Osteoblast (primary cell): Measurements from ENCODE around the gene CASQ2. TPM values are rescaled to one million over a fixed set of nuclear protein-coding genes. Genes with fewer than 3 reads are reported as not detected.

Experiments
- DNase-seq: peaks from one replicate; pipeline ENCODE4 v3.0.0; 2011; ENCODE audit warnings: low spot score, mixed read lengths; ENCODE audit not compliant: insufficient read length; ENCODE audit errors: missing footprints
- H2AFZ ChIP-seq: 2 replicates; pipeline ENCODE4 v1.6.0; 2011; ENCODE audit warnings: mild to moderate bottlenecking, low read length
- H3K27ac ChIP-seq: 2 replicates; pipeline ENCODE4 v1.5.1; 2011; ENCODE audit warnings: mild to moderate bottlenecking, low read depth, low read length, moderate library complexity
- H3K27me3 ChIP-seq: 2 replicates; pipeline ENCODE4 v1.6.0; 2012; ENCODE audit warnings: mild to moderate bottlenecking, control low read depth, inconsistent platforms, low read length, moderate library complexity; ENCODE audit not compliant: insufficient read depth
- H3K36me3 ChIP-seq: 2 replicates; pipeline ENCODE4 v1.5.1; 2011; ENCODE audit warnings: mild to moderate bottlenecking, low read length, control low read depth, moderate library complexity; ENCODE audit not compliant: insufficient read depth
- H3K4me1 ChIP-seq: 2 replicates; pipeline ENCODE4 v1.5.1; 2011; ENCODE audit warnings: mild to moderate bottlenecking, low read length, control low read depth, moderate library complexity; ENCODE audit not compliant: insufficient read depth
- H3K4me2 ChIP-seq: 2 replicates; pipeline ENCODE4 v1.6.0; 2011; ENCODE audit warnings: mild to moderate bottlenecking, low read length; ENCODE audit not compliant: insufficient read depth
- H3K4me3 ChIP-seq: fragments of 200-600 bp; sonication (generic); 3 replicates; pipeline ENCODE4 v1.5.1; 2012; ENCODE audit warnings: mild to moderate bottlenecking, low read length, inconsistent platforms; ENCODE audit not compliant: insufficient read depth
- H3K79me2 ChIP-seq: 2 replicates; pipeline ENCODE4 v1.6.0; 2012; ENCODE audit warnings: mild to moderate bottlenecking, low read length, control low read depth, inconsistent platforms; ENCODE audit not compliant: insufficient read depth
- H3K9me3 ChIP-seq: 2 replicates; pipeline ENCODE4 v1.5.1; 2011; ENCODE audit warnings: low read depth, low read length, control low read depth
- H4K20me1 ChIP-seq: 2 replicates; pipeline ENCODE4 v1.6.0; 2012; ENCODE audit warnings: mild to moderate bottlenecking, low read length, control low read depth; ENCODE audit not compliant: insufficient read depth
- total RNA-seq: library from RNA; depleted of rRNA; stranded (reverse); fragments of >200 nt; gene quantifications from 2 replicates; pipeline ENCODE4 v1.2.3, GENCODE V29; 2012
- TF ChIP-seq, protein P1 (sequence below): IDR thresholded peaks from 2 replicates; pipeline ENCODE4 v1.5.1; 2011; ENCODE audit warnings: mild to moderate bottlenecking, low read depth, low read length, moderate library complexity; ENCODE audit errors: extremely low read depth

Gene CASQ2
- total RNA-seq, 1 donor: not detected

DNA sequence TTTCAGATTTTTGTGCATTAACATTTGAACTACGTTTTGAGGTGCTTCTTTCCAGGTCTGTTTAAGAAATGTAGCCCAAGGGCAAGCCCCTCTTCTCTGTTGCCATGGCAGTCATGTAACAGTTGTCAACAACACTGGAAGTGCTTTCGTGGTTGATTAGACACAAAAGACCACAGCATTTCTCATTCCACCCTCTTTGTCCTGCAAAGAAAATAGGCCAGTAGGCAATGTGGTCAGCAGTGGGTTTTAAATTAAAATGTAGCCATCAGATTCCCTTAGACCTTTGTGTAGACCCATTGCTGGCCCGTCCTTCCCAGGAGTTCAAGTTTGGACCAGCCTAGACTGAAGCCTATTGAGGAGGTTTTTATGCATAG lies 91.3 kb downstream of the CASQ2 start:
- no peaks in the 10 kb centered on the region for H3K27me3 ChIP-seq
- no peak for DNase-seq
- H3K4me1 ChIP-seq: peaks cover 7% of the 10 kb centered on the region
- peaks cover 2% of the 10 kb centered on the region for H3K79me2 ChIP-seq
- no peak overlapping the region for H3K4me3 ChIP-seq
- TF ChIP-seq, protein P1, sequence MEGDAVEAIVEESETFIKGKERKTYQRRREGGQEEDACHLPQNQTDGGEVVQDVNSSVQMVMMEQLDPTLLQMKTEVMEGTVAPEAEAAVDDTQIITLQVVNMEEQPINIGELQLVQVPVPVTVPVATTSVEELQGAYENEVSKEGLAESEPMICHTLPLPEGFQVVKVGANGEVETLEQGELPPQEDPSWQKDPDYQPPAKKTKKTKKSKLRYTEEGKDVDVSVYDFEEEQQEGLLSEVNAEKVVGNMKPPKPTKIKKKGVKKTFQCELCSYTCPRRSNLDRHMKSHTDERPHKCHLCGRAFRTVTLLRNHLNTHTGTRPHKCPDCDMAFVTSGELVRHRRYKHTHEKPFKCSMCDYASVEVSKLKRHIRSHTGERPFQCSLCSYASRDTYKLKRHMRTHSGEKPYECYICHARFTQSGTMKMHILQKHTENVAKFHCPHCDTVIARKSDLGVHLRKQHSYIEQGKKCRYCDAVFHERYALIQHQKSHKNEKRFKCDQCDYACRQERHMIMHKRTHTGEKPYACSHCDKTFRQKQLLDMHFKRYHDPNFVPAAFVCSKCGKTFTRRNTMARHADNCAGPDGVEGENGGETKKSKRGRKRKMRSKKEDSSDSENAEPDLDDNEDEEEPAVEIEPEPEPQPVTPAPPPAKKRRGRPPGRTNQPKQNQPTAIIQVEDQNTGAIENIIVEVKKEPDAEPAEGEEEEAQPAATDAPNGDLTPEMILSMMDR: no peak
- no peak overlapping the region for H2AFZ ChIP-seq
- peaks cover 11% of the 10 kb centered on the region for H4K20me1 ChIP-seq
- H3K27ac ChIP-seq: no peak overlapping the region
- H3K9me3 ChIP-seq: no peaks in the 10 kb centered on the region
- no peak overlapping the region for H3K4me2 ChIP-seq
- peaks cover 3% of the 10 kb centered on the region for H3K36me3 ChIP-seq

DNA sequence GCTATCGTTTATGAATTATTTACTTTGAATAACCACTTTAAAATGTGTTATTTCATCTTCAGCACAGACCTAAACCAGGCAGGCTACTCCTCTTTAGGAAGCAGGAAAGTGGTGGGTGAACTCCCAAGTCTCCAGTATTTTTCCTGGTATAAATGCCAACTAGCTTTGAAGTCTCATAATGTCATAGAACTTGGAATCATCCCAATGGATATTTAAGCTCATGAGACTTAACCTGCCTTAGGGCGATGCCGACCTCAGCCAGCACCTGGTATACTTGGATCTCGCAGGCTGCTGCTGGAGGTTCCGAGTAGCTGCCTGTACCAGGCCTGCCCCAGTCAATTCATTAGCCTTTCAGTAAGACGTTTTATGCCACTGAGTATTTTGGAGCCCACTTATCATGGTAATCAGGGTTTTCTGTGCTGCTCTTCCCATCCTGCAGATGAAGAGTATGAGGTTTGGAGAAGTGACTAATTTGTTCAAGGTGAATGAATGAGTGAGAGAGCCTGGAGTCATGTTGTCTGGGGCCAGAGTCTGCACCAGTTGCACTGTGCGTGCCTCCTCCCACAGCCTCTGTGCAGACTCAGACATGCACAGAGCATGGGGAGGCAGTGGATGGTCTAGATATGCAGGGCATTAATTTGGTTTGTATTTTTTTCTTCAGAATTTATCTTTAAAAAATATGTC lies 91.9 kb downstream of the CASQ2 start:
- H3K27me3 ChIP-seq: no peaks in the 10 kb centered on the region
- H3K4me1 ChIP-seq: peaks cover 8% of the 10 kb centered on the region
- H3K27ac ChIP-seq: no peak overlapping the region
- peaks cover 3% of the 10 kb centered on the region for H3K36me3 ChIP-seq
- H4K20me1 ChIP-seq: peaks cover 14% of the 10 kb centered on the region
- no peaks in the 10 kb centered on the region for H3K9me3 ChIP-seq
- peaks cover 2% of the 10 kb centered on the region for H3K79me2 ChIP-seq
- TF ChIP-seq, protein P1: no peak
- no peak overlapping the region for H3K4me2 ChIP-seq
- H2AFZ ChIP-seq: no peak overlapping the region
- no peak for DNase-seq
- no peak overlapping the region for H3K4me3 ChIP-seq

DNA sequence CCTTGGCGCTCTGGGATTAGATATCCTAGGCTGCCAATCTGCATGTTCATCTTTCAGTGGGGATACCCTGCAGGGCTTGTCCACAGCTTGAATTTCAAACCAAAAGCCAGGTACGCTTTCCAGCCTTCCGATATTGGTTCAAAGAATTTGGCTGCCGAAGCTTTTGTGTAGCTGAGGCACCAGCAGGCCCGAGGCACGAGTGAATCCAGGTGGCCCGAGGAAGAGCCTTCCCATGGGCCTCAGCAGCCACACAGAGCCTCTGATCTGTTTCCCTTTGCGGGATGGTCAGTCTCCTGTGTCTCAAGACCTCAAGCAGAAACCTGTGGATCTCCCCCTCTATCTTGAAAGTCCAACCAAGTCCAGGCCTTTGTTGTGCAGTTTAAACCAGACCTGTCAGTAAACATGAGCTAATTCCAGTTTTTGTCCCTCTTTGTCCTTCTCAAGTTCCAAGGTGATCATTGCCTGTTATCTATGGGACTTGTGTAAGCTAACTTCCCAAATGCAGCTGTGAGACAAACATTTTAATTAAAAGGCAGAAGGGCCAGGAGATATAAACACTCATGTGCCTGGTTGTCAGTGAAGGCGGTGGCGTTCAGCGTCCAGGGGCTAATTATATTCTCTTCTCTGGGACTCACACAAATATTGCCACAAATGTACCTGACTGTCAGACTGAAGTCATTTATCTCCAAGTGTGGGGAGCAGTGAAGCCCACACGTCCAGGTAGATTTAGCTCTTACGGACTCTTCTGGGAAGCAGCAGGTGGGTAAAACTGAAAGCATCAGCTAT lies 96.1 kb downstream of the CASQ2 start:
- H3K27me3 ChIP-seq: no peaks in the 10 kb centered on the region
- H3K79me2 ChIP-seq: peaks cover 2% of the 10 kb centered on the region
- no peak overlapping the region for H3K4me2 ChIP-seq
- H3K4me1 ChIP-seq: peaks cover 33% of the 10 kb centered on the region
- no peak for DNase-seq
- H4K20me1 ChIP-seq: peaks cover 12% of the 10 kb centered on the region
- H3K27ac ChIP-seq: no peak overlapping the region
- peaks cover 7% of the 10 kb centered on the region for H3K9me3 ChIP-seq
- H2AFZ ChIP-seq: no peak overlapping the region
- peaks cover 11% of the 10 kb centered on the region for H3K36me3 ChIP-seq
- no peak overlapping the region for H3K4me3 ChIP-seq
- TF ChIP-seq, protein P1: no peak
